HL-60 (cell line): ENCODE measurements around the gene BICDL2.

Experiments used
- GABPA ChIP-seq: IDR thresholded peaks from 2 replicates; pipeline ENCODE4 v1.6.1; 2012; ENCODE audit warnings: low read depth
- TF ChIP-seq, protein P1 (sequence below): IDR thresholded peaks from one replicate; pipeline ENCODE4 v1.5.1; 2011; ENCODE audit warnings: low read length, control low read depth, inconsistent platforms; ENCODE audit not compliant: insufficient read depth

DNA sequence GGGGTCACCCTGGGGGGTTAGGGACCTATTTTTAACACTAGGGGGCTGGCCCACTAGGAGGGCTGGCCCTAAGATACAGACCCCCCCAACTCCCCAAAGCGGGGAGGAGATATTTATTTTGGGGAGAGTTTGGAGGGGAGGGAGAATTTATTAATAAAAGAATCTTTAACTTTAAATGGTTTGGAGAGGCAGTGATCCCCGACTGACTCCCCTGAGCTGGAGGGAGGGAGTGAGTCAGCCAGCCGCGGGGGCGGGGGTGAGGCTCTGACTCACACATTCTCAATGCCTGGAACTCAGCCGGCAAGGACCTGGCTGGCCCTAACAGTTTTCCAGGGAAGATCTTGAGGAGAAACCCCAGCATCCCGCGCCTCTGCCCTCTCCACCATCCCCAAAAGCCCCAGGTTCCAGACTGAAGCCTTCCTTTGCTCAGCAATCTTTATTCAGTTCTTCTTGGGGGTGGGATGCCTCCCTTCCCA, 14.5 kb downstream of the BICDL2 start:
- TF ChIP-seq, protein P1, sequence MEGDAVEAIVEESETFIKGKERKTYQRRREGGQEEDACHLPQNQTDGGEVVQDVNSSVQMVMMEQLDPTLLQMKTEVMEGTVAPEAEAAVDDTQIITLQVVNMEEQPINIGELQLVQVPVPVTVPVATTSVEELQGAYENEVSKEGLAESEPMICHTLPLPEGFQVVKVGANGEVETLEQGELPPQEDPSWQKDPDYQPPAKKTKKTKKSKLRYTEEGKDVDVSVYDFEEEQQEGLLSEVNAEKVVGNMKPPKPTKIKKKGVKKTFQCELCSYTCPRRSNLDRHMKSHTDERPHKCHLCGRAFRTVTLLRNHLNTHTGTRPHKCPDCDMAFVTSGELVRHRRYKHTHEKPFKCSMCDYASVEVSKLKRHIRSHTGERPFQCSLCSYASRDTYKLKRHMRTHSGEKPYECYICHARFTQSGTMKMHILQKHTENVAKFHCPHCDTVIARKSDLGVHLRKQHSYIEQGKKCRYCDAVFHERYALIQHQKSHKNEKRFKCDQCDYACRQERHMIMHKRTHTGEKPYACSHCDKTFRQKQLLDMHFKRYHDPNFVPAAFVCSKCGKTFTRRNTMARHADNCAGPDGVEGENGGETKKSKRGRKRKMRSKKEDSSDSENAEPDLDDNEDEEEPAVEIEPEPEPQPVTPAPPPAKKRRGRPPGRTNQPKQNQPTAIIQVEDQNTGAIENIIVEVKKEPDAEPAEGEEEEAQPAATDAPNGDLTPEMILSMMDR, result no peak
- TF ChIP-seq GABPA, result no peak
